Stimulated activated CD8-positive, alpha-beta memory T cell treated with anti-CD3 and anti-CD28 coated beads, Interleukin-15, amount 100 ng/mL, for 4 hours (primary cell): Measurements from ENCODE around the gene PTPRE.

ENCODE experiments used
- DNase-seq, 2 donors: peaks; one replicate each; pipeline ENCODE4 v3.0.0-alpha.2; 2020; ENCODE audit warnings: low read depth in 2 of 2

The PTPRE gene

GRCh38 chr10:127952918-127953317 lies 46.0 kb downstream of the PTPRE start:
- no peak for DNase-seq

GRCh38 chr10:127953876-127954275 lies 47.0 kb downstream of the PTPRE start:
- no peak for DNase-seq

GRCh38 chr10:127959428-127959827 lies 52.5 kb downstream of the PTPRE start:
- no peak for DNase-seq

- no peak for DNase-seq
These were observed 54.2 kb downstream of the PTPRE start for GRCh38 chr10:127961071-127961470.

- DNase-seq: no peak
These were observed 55.3 kb downstream of the PTPRE start for GRCh38 chr10:127962205-127962604.

- DNase-seq: no peak
These were observed 56.2 kb downstream of the PTPRE start for GRCh38 chr10:127963136-127963535.

GRCh38 chr10:127964621-127965020 lies 57.7 kb downstream of the PTPRE start:
- no peak for DNase-seq

- DNase-seq: no peak
These were observed 60.0 kb downstream of the PTPRE start for GRCh38 chr10:127966875-127967274.

GRCh38 chr10:127968027-127968441 lies 61.1 kb downstream of the PTPRE start:
- DNase-seq: no peak

- DNase-seq: no peak
These were observed 61.8 kb downstream of the PTPRE start for GRCh38 chr10:127968659-127969058.

GRCh38 chr10:127971101-127971946 lies 64.4 kb downstream of the PTPRE start:
- no peak for DNase-seq

GRCh38 chr10:127971963-127972615 lies 65.2 kb downstream of the PTPRE start:
- no peak for DNase-seq

- DNase-seq: no peak
These were observed 66.0 kb downstream of the PTPRE start for GRCh38 chr10:127972751-127973357.

GRCh38 chr10:127973791-127974311 lies 66.9 kb downstream of the PTPRE start:
- DNase-seq: no peak

- DNase-seq: no peak
These were observed 68.0 kb downstream of the PTPRE start for GRCh38 chr10:127974911-127975310.

- DNase-seq: no peak
These were observed 69.4 kb downstream of the PTPRE start for GRCh38 chr10:127976286-127976685.

- DNase-seq: no peak
These were observed 69.9 kb downstream of the PTPRE start for GRCh38 chr10:127976701-127977356.

- no peak for DNase-seq
These were observed 70.6 kb downstream of the PTPRE start for GRCh38 chr10:127977357-127978009.

- no peak for DNase-seq
These were observed 71.6 kb downstream of the PTPRE start for GRCh38 chr10:127978481-127978880.

GRCh38 chr10:127979045-127979444 lies 72.1 kb downstream of the PTPRE start:
- no peak for DNase-seq

- DNase-seq: no peak
These were observed 72.7 kb downstream of the PTPRE start for GRCh38 chr10:127979566-127979965.
